ENCODE data around the gene XYLB.

Gene XYLB

GRCh38 chr3:38325256-38325655, 21.3 kb upstream of the XYLB start:
- DNase-seq (ENCODE audit: low read depth) = no peak
- TF ChIP-seq, protein P1, sequence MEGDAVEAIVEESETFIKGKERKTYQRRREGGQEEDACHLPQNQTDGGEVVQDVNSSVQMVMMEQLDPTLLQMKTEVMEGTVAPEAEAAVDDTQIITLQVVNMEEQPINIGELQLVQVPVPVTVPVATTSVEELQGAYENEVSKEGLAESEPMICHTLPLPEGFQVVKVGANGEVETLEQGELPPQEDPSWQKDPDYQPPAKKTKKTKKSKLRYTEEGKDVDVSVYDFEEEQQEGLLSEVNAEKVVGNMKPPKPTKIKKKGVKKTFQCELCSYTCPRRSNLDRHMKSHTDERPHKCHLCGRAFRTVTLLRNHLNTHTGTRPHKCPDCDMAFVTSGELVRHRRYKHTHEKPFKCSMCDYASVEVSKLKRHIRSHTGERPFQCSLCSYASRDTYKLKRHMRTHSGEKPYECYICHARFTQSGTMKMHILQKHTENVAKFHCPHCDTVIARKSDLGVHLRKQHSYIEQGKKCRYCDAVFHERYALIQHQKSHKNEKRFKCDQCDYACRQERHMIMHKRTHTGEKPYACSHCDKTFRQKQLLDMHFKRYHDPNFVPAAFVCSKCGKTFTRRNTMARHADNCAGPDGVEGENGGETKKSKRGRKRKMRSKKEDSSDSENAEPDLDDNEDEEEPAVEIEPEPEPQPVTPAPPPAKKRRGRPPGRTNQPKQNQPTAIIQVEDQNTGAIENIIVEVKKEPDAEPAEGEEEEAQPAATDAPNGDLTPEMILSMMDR (IDR thresholded peaks at IDR 0.05; ENCODE audit: low read depth, low read length, missing control alignments) = no peak
- no peak overlapping the region for H3K4me3 ChIP-seq (ENCODE audit: low read depth, low read length)

GRCh38 chr3:38327335-38328009, 19.1 kb upstream of the XYLB start:
- TF ChIP-seq, protein P1 (IDR thresholded peaks at IDR 0.05; ENCODE audit: low read depth, low read length, missing control alignments) = no peak
- H3K4me3 ChIP-seq (ENCODE audit: low read depth, low read length) = no peak overlapping the region
- no peak for DNase-seq (ENCODE audit: low read depth)

- no peak for DNase-seq (ENCODE audit: low read depth)
- no peak overlapping the region for H3K4me3 ChIP-seq (ENCODE audit: low read depth, low read length)
- TF ChIP-seq, protein P1 (IDR thresholded peaks at IDR 0.05; ENCODE audit: low read depth, low read length, missing control alignments) = no peak
These were observed 15.1 kb upstream of the XYLB start for GRCh38 chr3:38331257-38332022.

- TF ChIP-seq, protein P1 (IDR thresholded peaks at IDR 0.05; ENCODE audit: low read depth, low read length, missing control alignments) = no peak
- no peak for DNase-seq (ENCODE audit: low read depth)
- H3K4me3 ChIP-seq (ENCODE audit: low read depth, low read length) = no peak overlapping the region
These were observed 14.4 kb upstream of the XYLB start for GRCh38 chr3:38332201-38332600.

DNA sequence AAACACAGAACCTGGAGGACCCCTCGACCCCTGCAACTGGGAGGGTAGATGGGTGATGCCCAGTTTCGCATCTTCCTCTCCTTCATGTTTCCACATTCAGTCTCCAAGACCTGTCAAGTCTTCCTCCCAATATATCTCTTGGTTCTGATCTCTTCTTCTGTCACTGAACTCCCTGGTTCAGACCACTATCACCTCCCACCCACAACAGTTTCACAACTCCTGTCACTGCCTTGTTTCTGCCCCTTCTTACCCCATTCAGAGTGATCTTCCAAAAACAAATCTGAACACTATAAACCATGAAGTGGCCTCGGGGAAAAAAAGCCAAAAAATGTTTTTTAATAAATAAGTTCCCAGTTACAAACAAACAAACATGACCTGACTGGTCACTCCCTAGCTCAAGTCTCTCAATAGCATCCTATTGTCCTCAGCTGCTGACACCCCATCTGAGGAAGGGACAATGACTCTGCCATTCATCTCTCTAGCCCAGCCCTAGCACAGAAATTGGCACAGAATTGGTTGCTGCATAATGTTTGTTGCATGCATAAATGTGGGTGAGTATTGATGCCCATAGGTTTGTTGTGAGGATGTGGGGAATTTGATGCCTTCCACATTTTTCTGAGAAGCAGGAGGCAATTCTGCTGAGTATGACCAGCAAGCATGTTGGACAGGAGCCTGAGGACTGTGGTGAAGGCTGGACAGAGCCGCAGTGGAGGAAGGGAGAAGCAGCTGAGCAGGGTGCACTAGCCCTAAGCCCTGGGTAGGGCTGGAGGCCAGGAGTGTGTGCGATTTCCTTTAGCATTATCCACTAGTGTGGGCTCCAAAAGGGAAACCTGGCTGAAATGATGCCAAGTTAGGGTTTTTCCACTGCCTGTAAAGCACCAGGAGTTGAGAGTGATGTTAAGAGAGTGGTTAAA, 12.2 kb upstream of the XYLB start:
- TF ChIP-seq, protein P1 (IDR thresholded peaks at IDR 0.05; ENCODE audit: low read depth, low read length, missing control alignments) = no peak
- DNase-seq (ENCODE audit: low read depth) = no peak
- H3K4me3 ChIP-seq (ENCODE audit: low read depth, low read length) = no peak overlapping the region

DNA sequence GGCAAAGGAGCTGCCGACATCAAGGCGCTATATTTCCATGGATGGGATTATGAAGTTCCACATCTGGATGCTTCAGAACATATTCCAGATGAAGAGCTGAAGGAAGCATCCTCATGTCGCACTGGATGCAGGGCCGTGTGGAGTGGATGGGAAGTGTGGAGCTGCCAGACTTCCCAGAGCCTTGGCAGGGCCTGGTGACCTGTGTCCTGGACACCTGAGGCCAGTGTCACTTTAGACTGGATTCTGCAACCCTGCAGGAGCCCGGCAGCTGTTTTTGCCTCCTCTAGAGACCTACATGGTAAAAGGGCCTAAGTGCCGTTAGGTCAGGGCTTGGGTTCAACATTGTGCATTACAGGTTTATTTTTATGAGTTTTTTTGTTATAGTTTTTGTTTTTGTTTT, 11.3 kb upstream of the XYLB start:
- TF ChIP-seq, protein P1 (IDR thresholded peaks at IDR 0.05; ENCODE audit: low read depth, low read length, missing control alignments) = no peak
- no peak overlapping the region for H3K4me3 ChIP-seq (ENCODE audit: low read depth, low read length)
- DNase-seq (ENCODE audit: low read depth) = no peak
